HEK293 (cell line): Measurements from ENCODE around the gene GLG1.

Experiments
- ATF2 ChIP-seq: fragments of 450-650 bp; formaldehyde crosslinking; IDR thresholded peaks from 2 replicates; pipeline ENCODE4 v1.5.1; 2016; ENCODE audit warnings: missing biosample characterization, missing genetic modification characterization, low read depth
- KLF9 ChIP-seq: fragments of 450-650 bp; formaldehyde crosslinking; IDR thresholded peaks from 2 replicates; pipeline ENCODE4 v1.5.1; 2016; ENCODE audit warnings: missing biosample characterization, missing genetic modification characterization, low read depth
- OSR2 ChIP-seq: fragments of 450-650 bp; formaldehyde crosslinking; IDR thresholded peaks from 2 replicates; pipeline ENCODE4 v1.5.1; 2016; ENCODE audit warnings: missing biosample characterization, missing genetic modification characterization
- PBX3 ChIP-seq: sonication (generic); formaldehyde crosslinking; IDR thresholded peaks from 2 replicates; pipeline ENCODE4 v1.8.1; 2022; ENCODE audit warnings: mild to moderate bottlenecking, moderate library complexity, missing genetic modification reagents
- PRDM4 ChIP-seq: fragments of 450-650 bp; formaldehyde crosslinking; IDR thresholded peaks from 2 replicates; pipeline ENCODE4 v1.5.1; 2017; ENCODE audit warnings: missing biosample characterization, missing genetic modification characterization
- TSHZ1 ChIP-seq: fragments of 450-650 bp; formaldehyde crosslinking; IDR thresholded peaks from 2 replicates; pipeline ENCODE4 v1.5.1; 2016; ENCODE audit warnings: missing biosample characterization, missing genetic modification characterization, borderline replicate concordance
- ZBTB1 ChIP-seq: fragments of 450-650 bp; formaldehyde crosslinking; IDR thresholded peaks from 2 replicates; pipeline ENCODE4 v1.5.1; 2016; ENCODE audit warnings: missing biosample characterization, missing genetic modification characterization
- ZBTB10 ChIP-seq: fragments of 450-650 bp; formaldehyde crosslinking; IDR thresholded peaks from 2 replicates; pipeline ENCODE4 v1.5.1; 2016; ENCODE audit warnings: missing biosample characterization, missing genetic modification characterization
- ZFP69B ChIP-seq: fragments of 450-650 bp; formaldehyde crosslinking; IDR thresholded peaks from 2 replicates; pipeline ENCODE4 v1.5.1; 2016; ENCODE audit warnings: missing biosample characterization, missing genetic modification characterization
- ZIC2 ChIP-seq: fragments of 450-650 bp; formaldehyde crosslinking; IDR thresholded peaks from 2 replicates; pipeline ENCODE4 v1.5.1; 2016; ENCODE audit warnings: missing biosample characterization, missing genetic modification characterization
- ZNF10 ChIP-seq: fragments of 450-650 bp; formaldehyde crosslinking; IDR thresholded peaks from 2 replicates; pipeline ENCODE4 v1.5.1; 2017; ENCODE audit warnings: missing biosample characterization, missing genetic modification characterization
- ZNF169 ChIP-seq: fragments of 450-650 bp; formaldehyde crosslinking; IDR thresholded peaks from 2 replicates; pipeline ENCODE4 v1.5.1; 2016; ENCODE audit warnings: missing biosample characterization, missing genetic modification characterization
- ZNF214 ChIP-seq: fragments of 450-650 bp; formaldehyde crosslinking; IDR thresholded peaks from 2 replicates; pipeline ENCODE4 v1.5.1; 2017; ENCODE audit warnings: missing biosample characterization, mild to moderate bottlenecking, missing genetic modification characterization, borderline replicate concordance
- ZNF239 ChIP-seq: fragments of 450-650 bp; formaldehyde crosslinking; IDR thresholded peaks from 2 replicates; pipeline ENCODE4 v1.5.1; 2016; ENCODE audit warnings: missing biosample characterization, missing genetic modification characterization
- ZNF280C ChIP-seq: fragments of 450-650 bp; formaldehyde crosslinking; IDR thresholded peaks from 2 replicates; pipeline ENCODE4 v1.5.1; 2016; ENCODE audit warnings: missing biosample characterization, missing genetic modification characterization
- ZNF433 ChIP-seq: fragments of 450-650 bp; formaldehyde crosslinking; IDR thresholded peaks from 2 replicates; pipeline ENCODE4 v1.5.1; 2016; ENCODE audit warnings: missing biosample characterization, missing genetic modification characterization, low read depth
- ZNF521 ChIP-seq: fragments of 450-650 bp; formaldehyde crosslinking; IDR thresholded peaks from 2 replicates; pipeline ENCODE4 v1.5.1; 2017; ENCODE audit warnings: missing biosample characterization, mild to moderate bottlenecking, missing genetic modification characterization
- ZNF580 ChIP-seq: fragments of 450-650 bp; formaldehyde crosslinking; IDR thresholded peaks from 2 replicates; pipeline ENCODE4 v1.5.1; 2016; ENCODE audit warnings: missing biosample characterization, missing genetic modification characterization
- ZNF621 ChIP-seq: fragments of 450-650 bp; formaldehyde crosslinking; IDR thresholded peaks from 2 replicates; pipeline ENCODE4 v1.5.1; 2017; ENCODE audit warnings: missing biosample characterization, missing genetic modification characterization
- ZNF624 ChIP-seq: fragments of 450-650 bp; formaldehyde crosslinking; IDR thresholded peaks from 2 replicates; pipeline ENCODE4 v1.5.1; 2017; ENCODE audit warnings: missing biosample characterization, missing genetic modification characterization
- ZSCAN4 ChIP-seq: fragments of 450-650 bp; formaldehyde crosslinking; IDR thresholded peaks from 2 replicates; pipeline ENCODE4 v1.5.1; 2017; ENCODE audit warnings: missing biosample characterization, missing genetic modification characterization

GLG1 gene

GRCh38 chr16:74487634-74488495 lies 119.0 kb downstream of the GLG1 start (continued):
- TF ChIP-seq ZNF239 (tag by site-specific recombination): no peak
- no peak for TF ChIP-seq ZBTB10 (tag by site-specific recombination)
- no peak for TF ChIP-seq ZSCAN4 (tag by site-specific recombination)
- TF ChIP-seq OSR2 (tag by site-specific recombination): peak; percentile 71
- no peak for TF ChIP-seq ZNF214
- TF ChIP-seq ZIC2 (tag by site-specific recombination): peak; percentile 27; the same call in 1 of the 2 replicates
- 0 out of 2 replicates have a peak, but pooled peaks have one; percentile 55 for TF ChIP-seq PRDM4 (tag by site-specific recombination)
- no peak for TF ChIP-seq ZNF624 (tag by site-specific recombination)
- TF ChIP-seq KLF9: no peak
- no peak for TF ChIP-seq ZNF280C
- no peak for TF ChIP-seq PBX3
- TF ChIP-seq ZBTB1 (tag by site-specific recombination): no peak
- TF ChIP-seq ZNF433 (tag by site-specific recombination): no peak
- TF ChIP-seq ATF2: no peak
- TF ChIP-seq ZNF580: peak; percentile 21; the same call in 1 of the 2 replicates
- TF ChIP-seq ZNF621: no peak
- TF ChIP-seq ZNF10 (tag by site-specific recombination): no peak
- TF ChIP-seq ZNF521 (tag by site-specific recombination): no peak
- no peak for TF ChIP-seq ZNF169 (tag by site-specific recombination)
- TF ChIP-seq TSHZ1 (tag by site-specific recombination): no peak
- TF ChIP-seq ZFP69B (tag by site-specific recombination): peak; percentile 78
